IPS DF 6.9 (cell line): ENCODE data around the gene CSRNP3.

Source experiments
- DNase-seq: peaks from one replicate; pipeline ENCODE4 v3.0.0-alpha.2; 2013; ENCODE audit warnings: low read depth, low spot score
- H3K27ac ChIP-seq: one replicate; pipeline ENCODE4 v1.5.1; 2013; ENCODE audit warnings: low read length, control low read depth
- H3K27me3 ChIP-seq: 2 replicates; pipeline ENCODE4 v1.6.1; 2013; ENCODE audit warnings: mild to moderate bottlenecking, low read length; ENCODE audit not compliant: control insufficient read depth, insufficient read depth
- H3K36me3 ChIP-seq: 2 replicates; pipeline ENCODE4 v1.6.1; 2013; ENCODE audit warnings: low read length; ENCODE audit not compliant: control insufficient read depth, insufficient read depth
- H3K4me1 ChIP-seq: 2 replicates; pipeline ENCODE4 v1.6.1; 2013; ENCODE audit warnings: low read length; ENCODE audit not compliant: control insufficient read depth, insufficient read depth
- H3K4me3 ChIP-seq: 2 replicates; pipeline ENCODE4 v1.5.1; 2013; ENCODE audit warnings: mild to moderate bottlenecking, low read length
- H3K9me3 ChIP-seq: 2 replicates; pipeline ENCODE4 v1.6.1; 2013; ENCODE audit warnings: low read length, inconsistent platforms; ENCODE audit not compliant: control insufficient read depth, insufficient read depth
- WGBS: extraction: QIAGEN DNeasy Blood & Tissue Kit; methylation state at CpG from one replicate; pipeline ENCODE4 v1.1.7; 2013; ENCODE audit warnings: mixed read lengths, missing lambda C conversion rate; ENCODE audit not compliant: insufficient read length, insufficient coverage; 5-methylcytosine and 5-hydroxymethylcytosine counted together

Gene CSRNP3

GRCh38 chr2:165500001-165500400, 30.5 kb downstream of the CSRNP3 start:
- Histone ChIP-seq H3K9me3 (no peaks in the 10 kb centered on the region), H3K36me3 (no peaks in the 10 kb centered on the region), H3K4me3 (no peak overlapping the region), H3K4me1 (no peaks in the 10 kb centered on the region), H3K27ac (no peak overlapping the region), H3K27me3 (no peaks in the 10 kb centered on the region)
- no CpG with 5 or more reads among the region's 2 CpGs for WGBS
- DNase-seq, result no peak

- Histone ChIP-seq H3K4me3 (no peak overlapping the region), H3K4me1 (no peaks in the 10 kb centered on the region), H3K27ac (no peak overlapping the region), H3K27me3 (no peaks in the 10 kb centered on the region), H3K9me3 (no peaks in the 10 kb centered on the region), H3K36me3 (no peaks in the 10 kb centered on the region)
- no peak for DNase-seq
Observed at GRCh38 chr2:165500816-165501215, 31.3 kb downstream of the CSRNP3 start.

DNA sequence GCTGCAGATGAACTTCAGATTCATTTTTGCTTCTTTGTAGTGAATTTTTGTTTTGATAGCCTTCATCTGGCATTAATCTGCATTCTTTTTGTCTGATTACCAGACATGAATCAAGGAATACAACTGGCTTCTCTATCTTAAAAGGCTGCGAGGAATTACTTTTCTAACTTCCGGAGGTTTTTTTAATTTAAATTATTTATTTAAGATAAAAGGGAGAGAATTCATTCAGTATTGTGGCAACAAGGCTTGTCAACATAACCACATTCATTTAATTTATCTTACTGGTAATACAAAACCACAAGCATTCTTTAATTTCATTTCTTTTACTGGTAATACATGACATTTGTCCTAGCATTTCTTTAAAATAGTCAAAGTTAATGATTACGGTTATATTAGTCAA, 36.0 kb downstream of the CSRNP3 start:
- WGBS, result no CpG with 5 or more reads among the region's 3 CpGs
- Histone ChIP-seq H3K36me3 (no peaks in the 10 kb centered on the region; the same call in 1 of the 2 replicates), H3K4me3 (no peak overlapping the region), H3K9me3 (no peaks in the 10 kb centered on the region), H3K27ac (no peak overlapping the region), H3K4me1 (no peaks in the 10 kb centered on the region), H3K27me3 (no peaks in the 10 kb centered on the region)
- DNase-seq, result no peak

- no peak for DNase-seq
- no peak overlapping the region for H3K27ac ChIP-seq
- H3K36me3 ChIP-seq, result no peaks in the 10 kb centered on the region; the same call in 1 of the 2 replicates
- H3K9me3 ChIP-seq, result no peaks in the 10 kb centered on the region
- no peaks in the 10 kb centered on the region for H3K4me1 ChIP-seq
- H3K27me3 ChIP-seq, result no peaks in the 10 kb centered on the region
- no peak overlapping the region for H3K4me3 ChIP-seq
Observed at GRCh38 chr2:165508927-165509326, 39.4 kb downstream of the CSRNP3 start.

- Histone ChIP-seq H3K4me3 (no peak overlapping the region), H3K27ac (no peak overlapping the region), H3K9me3 (no peaks in the 10 kb centered on the region), H3K36me3 (no peaks in the 10 kb centered on the region), H3K27me3 (no peaks in the 10 kb centered on the region), H3K4me1 (no peaks in the 10 kb centered on the region)
- DNase-seq, result no peak
- no CpG with 5 or more reads among the region's 1 CpG for WGBS
Observed at GRCh38 chr2:165513479-165513878, 44.0 kb downstream of the CSRNP3 start.

DNA sequence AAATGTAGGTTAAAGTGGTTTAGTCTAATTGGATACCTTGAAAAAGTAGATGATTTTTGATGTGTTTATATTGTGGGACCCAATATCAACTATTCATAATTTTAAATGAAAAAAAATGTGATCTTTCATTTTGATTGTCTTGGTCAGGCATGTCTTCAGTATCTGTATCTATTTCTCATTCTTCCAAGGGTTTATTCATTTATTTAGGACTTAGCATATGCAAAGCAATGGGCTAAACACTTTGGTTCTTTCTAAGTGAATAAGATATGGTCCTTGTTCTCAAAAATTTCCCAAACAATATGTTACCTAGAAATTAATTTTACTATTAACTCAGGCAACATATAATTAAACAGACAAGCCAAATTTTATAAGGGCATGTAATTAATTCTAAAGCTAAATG, 49.1 kb downstream of the CSRNP3 start:
- no peak for DNase-seq
- Histone ChIP-seq H3K27ac (no peak overlapping the region), H3K27me3 (no peaks in the 10 kb centered on the region), H3K9me3 (no peaks in the 10 kb centered on the region), H3K4me3 (no peak overlapping the region), H3K4me1 (no peaks in the 10 kb centered on the region), H3K36me3 (no peaks in the 10 kb centered on the region)

DNA sequence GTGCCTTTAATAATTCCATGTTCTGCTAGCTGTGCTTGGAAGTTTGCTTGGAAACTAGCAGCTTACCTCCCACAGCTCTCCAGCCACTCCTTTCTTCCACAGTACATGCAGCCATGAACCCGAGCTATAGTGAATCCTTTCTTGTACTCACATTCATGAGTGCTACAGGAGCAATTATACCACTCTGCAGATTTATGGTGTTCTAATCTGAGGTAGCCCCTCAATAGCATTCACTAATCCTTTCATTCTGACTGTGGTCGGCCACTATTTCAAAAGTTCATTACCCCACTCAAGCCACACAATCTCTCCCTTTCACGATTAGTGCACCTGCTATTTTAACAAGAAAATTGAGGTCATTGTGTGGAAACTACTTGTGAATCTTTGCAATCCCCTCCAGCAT, 53.2 kb downstream of the CSRNP3 start:
- no peak overlapping the region for H3K27ac ChIP-seq
- no peaks in the 10 kb centered on the region for H3K27me3 ChIP-seq
- H3K36me3 ChIP-seq, result no peaks in the 10 kb centered on the region
- no peaks in the 10 kb centered on the region for H3K4me1 ChIP-seq
- no CpG with 5 or more reads among the region's 3 CpGs for WGBS
- no peak for DNase-seq
- H3K9me3 ChIP-seq, result no peaks in the 10 kb centered on the region
- H3K4me3 ChIP-seq, result no peak overlapping the region

GRCh38 chr2:165524720-165525119, 55.2 kb downstream of the CSRNP3 start:
- Histone ChIP-seq H3K27me3 (no peaks in the 10 kb centered on the region), H3K27ac (no peak overlapping the region), H3K36me3 (no peaks in the 10 kb centered on the region), H3K4me3 (no peak overlapping the region), H3K9me3 (no peaks in the 10 kb centered on the region), H3K4me1 (no peaks in the 10 kb centered on the region)
- DNase-seq, result no peak
- WGBS, result 100% methylated on average over 1 of the region's 1 CpG

- Histone ChIP-seq H3K4me1 (no peaks in the 10 kb centered on the region), H3K27ac (no peak overlapping the region), H3K9me3 (no peaks in the 10 kb centered on the region), H3K36me3 (no peaks in the 10 kb centered on the region), H3K27me3 (no peaks in the 10 kb centered on the region), H3K4me3 (no peak overlapping the region)
- WGBS, result no CpG with 5 or more reads among the region's 4 CpGs
- DNase-seq, result no peak
Observed at GRCh38 chr2:165528691-165529090, 59.2 kb downstream of the CSRNP3 start.

DNA sequence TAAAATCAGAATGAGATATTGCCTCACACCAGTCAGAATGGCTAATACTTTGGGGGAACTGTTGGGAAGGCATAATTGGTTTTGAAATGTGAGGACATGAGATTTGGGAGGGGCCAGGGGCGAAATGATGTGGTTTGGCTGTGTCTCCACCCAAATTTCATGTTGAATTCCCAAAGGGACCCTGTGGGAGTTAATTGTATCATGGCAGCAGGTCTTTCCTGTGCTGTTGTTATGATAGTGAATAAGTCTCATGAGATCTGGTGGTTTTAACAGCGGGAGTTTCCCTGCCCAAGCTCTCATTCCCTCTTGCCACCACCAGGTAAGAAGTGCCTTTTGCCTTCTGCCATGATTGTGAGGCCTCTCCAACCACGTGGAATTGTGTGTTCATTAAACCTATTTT, 59.6 kb downstream of the CSRNP3 start:
- Histone ChIP-seq H3K27me3 (no peaks in the 10 kb centered on the region), H3K4me1 (no peaks in the 10 kb centered on the region), H3K9me3 (no peaks in the 10 kb centered on the region), H3K4me3 (no peak overlapping the region), H3K36me3 (no peaks in the 10 kb centered on the region), H3K27ac (no peak overlapping the region)
- DNase-seq, result no peak
- no CpG with 5 or more reads among the region's 3 CpGs for WGBS

DNA sequence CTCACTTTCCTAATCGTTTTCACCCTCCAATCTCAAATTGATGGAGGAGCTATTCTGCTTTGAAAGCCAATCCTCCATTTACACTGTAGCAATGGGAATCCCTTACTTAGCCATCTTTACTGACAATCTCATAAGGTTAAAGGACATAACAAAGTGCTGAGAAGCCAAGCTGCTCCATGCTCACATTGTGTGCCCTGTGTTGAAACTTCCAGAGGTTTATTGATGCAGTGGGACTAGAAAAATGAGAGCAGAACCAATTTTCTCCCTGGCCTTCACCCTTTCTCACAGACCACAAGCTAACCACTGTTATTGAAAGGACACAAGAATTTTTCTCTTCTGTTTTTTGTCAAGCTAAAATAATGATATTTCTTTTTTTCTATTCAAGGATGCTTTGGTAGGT, 63.8 kb downstream of the CSRNP3 start:
- WGBS, result 100% methylated on average over 1 of the region's 1 CpG
- Histone ChIP-seq H3K27me3 (no peaks in the 10 kb centered on the region), H3K27ac (no peak overlapping the region), H3K36me3 (no peaks in the 10 kb centered on the region), H3K9me3 (no peaks in the 10 kb centered on the region), H3K4me3 (no peak overlapping the region), H3K4me1 (no peaks in the 10 kb centered on the region)
- DNase-seq, result no peak
